Neural progenitor cell (in vitro differentiated cells): ENCODE results near the gene TLE3. TPM values are rescaled to one million over a fixed set of nuclear protein-coding genes. Genes with fewer than 3 reads are reported as not detected.
A peak's percentile ranks its signal among the peaks of the same experiment; 100 is the strongest.

Experiments used
- DNase-seq: peaks from one replicate; pipeline ENCODE4 v3.0.0-alpha.2; 2016; ENCODE audit warnings: low spot score
- H2AFZ ChIP-seq: fragments of 200-600 bp; sonication (generic); replicated peaks from 2 replicates; pipeline ENCODE4 v1.6.1; 2016; ENCODE audit warnings: antibody characterized with exemption
- H3F3A ChIP-seq: fragments of 200-600 bp; sonication (generic); 2 replicates; pipeline ENCODE4 v1.6.1; 2016; ENCODE audit warnings: antibody characterized with exemption, low read depth
- H3K27ac ChIP-seq: fragments of 200-600 bp; sonication (generic); 2 replicates; pipeline ENCODE4 v1.5.1; 2016; ENCODE audit warnings: mild to moderate bottlenecking
- H3K27me3 ChIP-seq: fragments of 200-600 bp; sonication (generic); 2 replicates; pipeline ENCODE4 v1.6.1; 2016; ENCODE audit warnings: mild to moderate bottlenecking, moderate library complexity
- H3K36me3 ChIP-seq: fragments of 200-600 bp; sonication (generic); 2 replicates; pipeline ENCODE4 v1.5.1; 2016
- H3K4me1 ChIP-seq: fragments of 200-600 bp; sonication (generic); 2 replicates; pipeline ENCODE4 v1.6.1; 2016; ENCODE audit warnings: mixed run types
- H3K4me2 ChIP-seq: fragments of 200-600 bp; sonication (generic); 2 replicates; pipeline ENCODE4 v1.6.1; 2016
- H3K4me3 ChIP-seq: fragments of 200-600 bp; sonication (generic); 2 replicates; pipeline ENCODE4 v1.5.1; 2016
- H3K79me2 ChIP-seq: fragments of 200-600 bp; sonication (generic); 2 replicates; pipeline ENCODE4 v1.6.1; 2016; ENCODE audit warnings: low read depth
- H3K9ac ChIP-seq: fragments of 200-600 bp; sonication (generic); 2 replicates; pipeline ENCODE4 v1.6.1; 2016
- H3K9me3 ChIP-seq: fragments of 200-600 bp; sonication (generic); 2 replicates; pipeline ENCODE4 v1.5.1; 2016; ENCODE audit warnings: low read depth
- H4K20me1 ChIP-seq: fragments of 200-600 bp; sonication (generic); 2 replicates; pipeline ENCODE4 v1.6.1; 2016; ENCODE audit warnings: low read depth
- H3K27ac Mint-ChIP-seq: 3 replicates; pipeline ENCODE4 v1.8.0; 2021; ENCODE audit warnings: mixed read lengths
- H3K27me3 Mint-ChIP-seq: 2 replicates; pipeline ENCODE4 v1.8.0; 2022; ENCODE audit warnings: low read depth, mild to moderate bottlenecking, inconsistent platforms, moderate library complexity, mixed read lengths; ENCODE audit not compliant: insufficient read depth
- H3K36me3 Mint-ChIP-seq: 3 replicates; pipeline ENCODE4 v1.8.0; 2021; ENCODE audit warnings: mixed read lengths
- H3K4me1 Mint-ChIP-seq: 3 replicates; pipeline ENCODE4 v1.8.0; 2021; ENCODE audit warnings: mixed read lengths
- H3K4me3 Mint-ChIP-seq: 3 replicates; pipeline ENCODE4 v1.8.0; 2021; ENCODE audit warnings: mild to moderate bottlenecking, moderate library complexity, mixed read lengths
- H3K9me3 Mint-ChIP-seq: 3 replicates; pipeline ENCODE4 v1.8.0; 2020; ENCODE audit warnings: mixed read lengths
- CTCF ChIP-seq: fragments of 200-600 bp; sonication (generic); IDR thresholded peaks from 2 replicates; pipeline ENCODE4 v1.5.1; 2017; ENCODE audit warnings: antibody characterized with exemption, mild to moderate bottlenecking
- EZH2 ChIP-seq: fragments of 200-600 bp; sonication (generic); IDR thresholded peaks from 2 replicates; pipeline ENCODE4 v1.6.1; 2017; ENCODE audit warnings: antibody characterized with exemption, mild to moderate bottlenecking, moderate library complexity
- EZH2phosphoT487 ChIP-seq: fragments of 200-600 bp; sonication (generic); IDR thresholded peaks from 2 replicates; pipeline ENCODE4 v1.6.1; 2017; ENCODE audit warnings: antibody characterized with exemption
- total RNA-seq: library from RNA; depleted of rRNA; stranded (reverse); fragments of >200 nt; gene quantifications from 2 replicates; pipeline ENCODE4 v1.2.3, GENCODE V29; 2015; ENCODE audit warnings: low replicate concordance

TLE3 gene
- total RNA-seq, 1 donor from 2014 or later, result 22.1 TPM

- Mint-ChIP-seq H3K27ac (no peak overlapping the region), H3K27me3 (no peaks in the 10 kb centered on the region), H3K4me3 (peak overlapping the region; percentile 19), H3K4me1 (peaks cover 88% of the 10 kb centered on the region), H3K36me3 (peaks cover 37% of the 10 kb centered on the region), H3K9me3 (no peaks in the 10 kb centered on the region)
- H2AFZ ChIP-seq, result no peak overlapping the region
- peak overlapping the region; percentile 76 for H3K4me2 ChIP-seq
- no peak overlapping the region for H3K27ac ChIP-seq
- no peaks in the 10 kb centered on the region for H3K36me3 ChIP-seq
- H3K9me3 ChIP-seq, result no peaks in the 10 kb centered on the region
- TF ChIP-seq EZH2phosphoT487, result no peak
- no peak for TF ChIP-seq EZH2
- TF ChIP-seq CTCF, result no peak
- DNase-seq, result no peak
- H3K27me3 ChIP-seq, result no peaks in the 10 kb centered on the region
- peaks cover 99% of the 10 kb centered on the region for H4K20me1 ChIP-seq
- H3F3A ChIP-seq, result peaks cover 21% of the 10 kb centered on the region
- H3K4me3 ChIP-seq, result no peak overlapping the region
- no peak overlapping the region for H3K9ac ChIP-seq
- H3K79me2 ChIP-seq, result peaks cover 98% of the 10 kb centered on the region
- peaks cover 55% of the 10 kb centered on the region for H3K4me1 ChIP-seq
These were observed 16.1 kb downstream of the TLE3 start for GRCh38 chr15:70081612-70082011.

DNA sequence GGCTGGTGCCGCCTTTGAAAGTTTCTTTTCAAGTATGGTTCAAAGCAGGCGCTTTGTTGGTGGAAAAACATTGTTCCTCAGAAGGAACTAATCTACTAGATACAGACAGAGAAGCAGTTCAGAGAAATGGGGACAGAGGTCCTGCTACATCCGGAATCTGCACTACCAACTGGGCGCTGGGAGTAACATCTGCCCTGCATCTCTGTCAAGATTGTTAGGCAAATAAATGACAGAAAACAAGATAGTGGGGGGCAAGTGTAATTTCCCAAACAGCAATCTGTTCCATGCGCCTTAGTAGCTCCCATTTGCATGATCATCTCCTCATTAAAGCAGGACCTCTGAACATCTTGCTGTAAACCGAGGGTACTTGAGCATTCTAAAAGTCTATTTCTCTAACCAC is 17.4 kb downstream of the TLE3 start:
- Histone ChIP-seq H3K4me1 (peaks cover 55% of the 10 kb centered on the region), H3K4me2 (no peak overlapping the region), H3K27ac (no peak overlapping the region), H3K36me3 (no peaks in the 10 kb centered on the region), H4K20me1 (peaks cover 99% of the 10 kb centered on the region), H2AFZ (no peak overlapping the region), H3K4me3 (no peak overlapping the region), H3K9me3 (no peaks in the 10 kb centered on the region), H3K27me3 (no peaks in the 10 kb centered on the region), H3F3A (peaks cover 16% of the 10 kb centered on the region), H3K79me2 (peaks cover 92% of the 10 kb centered on the region), H3K9ac (no peak overlapping the region)
- DNase-seq, result no peak
- TF ChIP-seq EZH2 (no peak), EZH2phosphoT487 (no peak), CTCF (no peak)
- Mint-ChIP-seq H3K36me3 (peaks cover 33% of the 10 kb centered on the region), H3K4me3 (peak overlapping the region; percentile 19), H3K27me3 (peaks cover 2% of the 10 kb centered on the region), H3K4me1 (peaks cover 93% of the 10 kb centered on the region), H3K27ac (no peak overlapping the region), H3K9me3 (no peaks in the 10 kb centered on the region)

- H3K36me3 Mint-ChIP-seq, result peaks cover 32% of the 10 kb centered on the region
- peaks cover 91% of the 10 kb centered on the region for H3K4me1 Mint-ChIP-seq
- H3K79me2 ChIP-seq, result peaks cover 92% of the 10 kb centered on the region
These were observed 17.8 kb downstream of the TLE3 start for GRCh38 chr15:70079888-70080287.

More at GRCh38 chr15:70079888-70080287, 17.8 kb downstream of the TLE3 start:
- Mint-ChIP-seq H3K27ac (no peak overlapping the region), H3K9me3 (no peaks in the 10 kb centered on the region), H3K4me3 (no peak overlapping the region), H3K27me3 (peaks cover 2% of the 10 kb centered on the region)
- Histone ChIP-seq H3K27ac (no peak overlapping the region), H4K20me1 (peaks cover 99% of the 10 kb centered on the region), H3K9me3 (no peaks in the 10 kb centered on the region), H3K9ac (no peak overlapping the region), H3K4me1 (peaks cover 55% of the 10 kb centered on the region), H3K36me3 (no peaks in the 10 kb centered on the region), H2AFZ (no peak overlapping the region), H3F3A (peaks cover 16% of the 10 kb centered on the region), H3K4me2 (no peak overlapping the region), H3K27me3 (no peaks in the 10 kb centered on the region), H3K4me3 (no peak overlapping the region)
- TF ChIP-seq EZH2phosphoT487 (no peak), EZH2 (no peak), CTCF (no peak)
- no peak for DNase-seq
